HG03159 (cell line): ENCODE results near the gene PLEKHA6.

Source experiments
- ATAC-seq: cut with Tn5 transposase; IDR thresholded peaks from one replicate; pipeline ENCODE4 v1.9.1; 2021; ENCODE audit warnings: mild to moderate bottlenecking, moderate library complexity; ENCODE audit not compliant: unreplicated experiment

Gene PLEKHA6

GRCh38 chr1:204359474-204360255, at the start of gene PLEKHA6:
Gene PLEKHA6, minus strand, starts transcription at chr1:204359929. Its CDS starts 86,202 bp downstream, at chr1:204273727.
- no peak for ATAC-seq

- ATAC-seq: no peak
Measured at GRCh38 chr1:204409123-204409522, 49.4 kb upstream of the PLEKHA6 start.

GRCh38 chr1:204408602-204409001, 48.9 kb upstream of the PLEKHA6 start:
- no peak for ATAC-seq

GRCh38 chr1:204408074-204408507, 48.4 kb upstream of the PLEKHA6 start:
- ATAC-seq: no peak

- no peak for ATAC-seq
Measured at GRCh38 chr1:204407295-204407971, 47.7 kb upstream of the PLEKHA6 start.

GRCh38 chr1:204406621-204407020, 46.9 kb upstream of the PLEKHA6 start:
- ATAC-seq: no peak

- no peak for ATAC-seq
Measured at GRCh38 chr1:204405988-204406387, 46.3 kb upstream of the PLEKHA6 start.

GRCh38 chr1:204404629-204405028, 44.9 kb upstream of the PLEKHA6 start:
- no peak for ATAC-seq

- no peak for ATAC-seq
Measured at GRCh38 chr1:204402391-204402790, 42.7 kb upstream of the PLEKHA6 start.

- ATAC-seq: no peak
Measured at GRCh38 chr1:204401730-204402129, 42.0 kb upstream of the PLEKHA6 start.

- no peak for ATAC-seq
Measured at GRCh38 chr1:204400882-204401510, 41.3 kb upstream of the PLEKHA6 start.

GRCh38 chr1:204398197-204399125, 38.7 kb upstream of the PLEKHA6 start:
- ATAC-seq: peak; percentile 72

- ATAC-seq: no peak
Measured at GRCh38 chr1:204396015-204396583, 36.4 kb upstream of the PLEKHA6 start.

GRCh38 chr1:204391629-204392028, 31.9 kb upstream of the PLEKHA6 start:
- no peak for ATAC-seq

GRCh38 chr1:204390751-204391466, 31.2 kb upstream of the PLEKHA6 start:
- ATAC-seq: no peak

GRCh38 chr1:204385727-204386126, 26.0 kb upstream of the PLEKHA6 start:
- ATAC-seq: no peak

GRCh38 chr1:204384636-204385352, 25.1 kb upstream of the PLEKHA6 start:
- no peak for ATAC-seq

- ATAC-seq: no peak
Measured at GRCh38 chr1:204383163-204383904, 23.6 kb upstream of the PLEKHA6 start.
